Ishikawa (cell line): ENCODE results near the gene KIF16B.

Experiments used
- CEBPB ChIP-seq: IDR thresholded peaks from 2 replicates; pipeline ENCODE4 v1.6.1; 2012
- CREB1 ChIP-seq: IDR thresholded peaks from 2 replicates; pipeline ENCODE4 v1.6.1; 2012; ENCODE audit warnings: low read depth
- EGR1 ChIP-seq: IDR thresholded peaks from 2 replicates; pipeline ENCODE4 v1.6.1; 2012
- EP300 ChIP-seq: IDR thresholded peaks from 2 replicates; pipeline ENCODE4 v1.6.1; 2012; ENCODE audit warnings: borderline replicate concordance
- FOXM1 ChIP-seq: IDR thresholded peaks from 2 replicates; pipeline ENCODE4 v1.6.1; 2012; ENCODE audit warnings: low read depth, borderline replicate concordance
- MAX ChIP-seq: IDR thresholded peaks from 2 replicates; pipeline ENCODE4 v1.6.1; 2012
- RAD21 ChIP-seq: IDR thresholded peaks from 2 replicates; pipeline ENCODE4 v1.6.1; 2012; ENCODE audit warnings: low read depth
- REST ChIP-seq: IDR thresholded peaks from 2 replicates; pipeline ENCODE4 v1.6.1; 2012; ENCODE audit warnings: low read depth, mild to moderate bottlenecking
- TAF1 ChIP-seq: IDR thresholded peaks from 2 replicates; pipeline ENCODE4 v1.6.1; 2012; ENCODE audit warnings: low read depth, mild to moderate bottlenecking
- TCF12 ChIP-seq: IDR thresholded peaks from 2 replicates; pipeline ENCODE4 v1.6.1; 2012; ENCODE audit warnings: low read depth
- TEAD4 ChIP-seq: IDR thresholded peaks from 2 replicates; pipeline ENCODE4 v1.6.1; 2012
- USF1 ChIP-seq: IDR thresholded peaks from 2 replicates; pipeline ENCODE4 v1.6.1; 2012
- YY1 ChIP-seq: IDR thresholded peaks from 2 replicates; pipeline ENCODE4 v1.6.1; 2012; ENCODE audit warnings: low read depth
- ZBTB7A ChIP-seq: IDR thresholded peaks from 2 replicates; pipeline ENCODE4 v1.6.1; 2012; ENCODE audit warnings: low read depth

GRCh38 chr20:16488086-16488485 lies 85.2 kb downstream of the KIF16B start:
- TF ChIP-seq EGR1 (no peak), TEAD4 (no peak), CREB1 (no peak), MAX (no peak), USF1 (no peak), EP300 (no peak), RAD21 (no peak), TAF1 (no peak), TCF12 (no peak), YY1 (no peak), FOXM1 (no peak), CEBPB (no peak), REST (no peak), ZBTB7A (no peak)
